Measurements from ENCODE around the gene BMERB1. TPM values are rescaled to one million over a fixed set of nuclear protein-coding genes. Genes with fewer than 3 reads are reported as not detected.

Gene BMERB1
- total and polyA plus RNA-seq, 9 of the 15 experiments (the other 6 are each of a cell fraction or from before 2014, with no cell fraction given), result 0.29 to 2.9 (median 0.94) TPM

DNA sequence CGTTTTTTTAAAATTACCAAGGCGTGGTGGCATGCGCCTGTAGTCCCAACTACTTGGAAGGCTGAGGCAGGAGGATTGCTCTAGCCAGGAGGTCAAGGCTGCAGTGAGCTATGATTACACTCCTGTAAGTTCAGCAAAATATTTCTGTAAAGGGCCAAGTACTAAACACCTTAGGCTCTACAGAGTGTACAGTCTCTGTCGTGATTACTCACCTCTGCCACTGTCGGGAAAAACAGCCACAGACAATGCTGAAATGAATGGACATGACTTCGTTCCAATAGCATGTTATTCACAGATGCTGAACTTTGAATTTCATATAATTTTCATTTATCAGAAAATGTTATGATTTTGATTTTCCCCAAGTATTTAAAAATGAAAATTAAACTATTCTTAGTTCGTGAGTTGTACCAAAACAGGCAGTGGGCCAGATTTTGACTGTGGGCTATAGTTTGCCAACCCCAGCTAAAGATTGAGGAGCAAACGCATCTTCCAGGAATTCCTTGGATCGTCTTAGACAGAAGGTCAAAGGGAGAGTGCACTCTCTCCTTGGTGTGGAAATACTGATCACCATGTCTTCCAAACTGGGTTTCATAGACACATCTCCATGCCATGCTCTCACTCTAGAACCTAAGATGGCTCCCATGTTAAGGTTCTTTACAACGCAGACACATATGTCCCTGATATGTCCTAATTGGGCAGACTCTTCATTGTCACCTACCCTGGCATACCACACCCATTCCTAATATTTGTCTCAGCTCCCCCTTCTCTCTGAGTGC lies 119.1 kb downstream of the BMERB1 start:
- no peak overlapping the region for H3K9ac ChIP-seq (ENCODE audit: insufficient read depth in 1 of 2, low read depth in 2 of 2, low read length in 2 of 2)
- BruUV-seq (replicated peaks), result no TSS peak
- no peaks in the 10 kb centered on the region for H3K9me1 ChIP-seq (ENCODE audit: control insufficient read depth, insufficient read depth, low read length)
- intact Hi-C loops (cut with micrococcal nuclease) (no loop called here), in situ Hi-C loops (cut with MboI) (no loop called here)
- H3K27ac ChIP-seq (ENCODE audit: extremely low read depth, low read depth, low read length), result no peak overlapping the region
- WGBS (ENCODE audit: insufficient coverage, low coverage, missing lambda C conversion rate), result 57% methylated on average over 10 of the region's 10 CpGs
- no peak overlapping the region for H3K4me3 ChIP-seq
- no peak overlapping the region for H2AFZ ChIP-seq (ENCODE audit: low read depth, low read length)
- H3K4me1 ChIP-seq (replicated peaks in 1 of 2; ENCODE audit: control insufficient read depth in 2 of 2, insufficient read depth in 2 of 2, low read length in 2 of 2), result peaks cover 0 to 8% of the 10 kb centered on the region in 2 experiments; a peak in 4 of 5 replicates
- CTCF ChIA-PET (ENCODE audit: low intra/inter-chr PET ratio), result no interaction called here
- H4K20me1 ChIP-seq (replicated peaks; ENCODE audit: control insufficient read depth, insufficient read depth, low read length), result no peaks in the 10 kb centered on the region
- H3K27me3 ChIP-seq (ENCODE audit: control insufficient read depth in 2 of 2, insufficient read depth in 2 of 2, low read length in 2 of 2), result no peaks in the 10 kb centered on the region
- no peaks in the 10 kb centered on the region for H3K36me3 ChIP-seq (ENCODE audit: control insufficient read depth, insufficient read depth, low read length)
- no peak overlapping the region for H3K4me2 ChIP-seq (ENCODE audit: insufficient read depth, low read length)
- FAIRE-seq (no peak), ATAC-seq (no peak), DNase-seq (ENCODE audit: extremely low read depth in 1 of 4, low spot score in 3 of 4) (no peak)
- H3K79me2 ChIP-seq (ENCODE audit: control insufficient read depth, insufficient read depth, low read length), result no peaks in the 10 kb centered on the region
- H3K9me3 ChIP-seq (replicated peaks; ENCODE audit: control insufficient read depth, insufficient read depth, low read depth, low read length), result no peaks in the 10 kb centered on the region
- POLR2A ChIA-PET, result interaction anchor here (1.2 to 1.9 kb wide), 3 partner anchors 10 to 23 kb away, joined by 4 to 6 read pairs (median 6); no protein-coding TSS in a partner anchor
- TF ChIP-seq SLC30A9 (CRISPR knock-in tag; IDR thresholded peaks at IDR 0.05) (no peak), HDAC6 (IDR thresholded peaks at IDR 0.05; ENCODE audit: low read depth, low read length) (no peak), NR2F6 (CRISPR knock-in tag; IDR thresholded peaks at IDR 0.05) (no peak), ZNF124 (CRISPR knock-in tag; IDR thresholded peaks at IDR 0.05) (no peak), ZNF586 (CRISPR knock-in tag; conservative IDR thresholded peaks at IDR 0.05) (no peak), DPF2 (IDR thresholded peaks at IDR 0.05) (no peak), HLTF (IDR thresholded peaks at IDR 0.05) (no peak), SRF (CRISPR knock-in tag; IDR thresholded peaks at IDR 0.05) (no peak), BCOR (IDR thresholded peaks at IDR 0.05) (peak; percentile 91), RBM15 (IDR thresholded peaks at IDR 0.05; ENCODE audit: insufficient read depth, low read length) (no peak), SMAD1 (IDR thresholded peaks at IDR 0.05; ENCODE audit: low read depth, low read length, partially characterized antibody) (no peak), TAL1 (IDR thresholded peaks at IDR 0.05) (no peak), ARHGAP35 (IDR thresholded peaks at IDR 0.05; ENCODE audit: partially characterized antibody) (no peak), GTF2A2 (tag; IDR thresholded peaks at IDR 0.05) (no peak), TRIM24 (IDR thresholded peaks at IDR 0.05) (no peak), MYC (IDR thresholded peaks at IDR 0.05; ENCODE audit: low read depth, low read length) (no peak), MYC (CRISPR knock-in tag; IDR thresholded peaks at IDR 0.05; ENCODE audit: borderline replicate concordance, low read depth) (no peak), BACH1 (tag; IDR thresholded peaks at IDR 0.05) (no peak), HNRNPK (IDR thresholded peaks at IDR 0.05; ENCODE audit: low read depth, low read length, poor library complexity, severe bottlenecking) (no peak), POLR2A (conservative IDR thresholded peaks at IDR 0.05) (no peak), IFI16 (CRISPR knock-in tag; IDR thresholded peaks at IDR 0.05) (no peak), KAT7 (CRISPR knock-in tag; IDR thresholded peaks at IDR 0.05; ENCODE audit: borderline replicate concordance) (no peak), ZNF75A (CRISPR knock-in tag; IDR thresholded peaks at IDR 0.05) (no peak)
- TF ChIP-seq, protein P1, sequence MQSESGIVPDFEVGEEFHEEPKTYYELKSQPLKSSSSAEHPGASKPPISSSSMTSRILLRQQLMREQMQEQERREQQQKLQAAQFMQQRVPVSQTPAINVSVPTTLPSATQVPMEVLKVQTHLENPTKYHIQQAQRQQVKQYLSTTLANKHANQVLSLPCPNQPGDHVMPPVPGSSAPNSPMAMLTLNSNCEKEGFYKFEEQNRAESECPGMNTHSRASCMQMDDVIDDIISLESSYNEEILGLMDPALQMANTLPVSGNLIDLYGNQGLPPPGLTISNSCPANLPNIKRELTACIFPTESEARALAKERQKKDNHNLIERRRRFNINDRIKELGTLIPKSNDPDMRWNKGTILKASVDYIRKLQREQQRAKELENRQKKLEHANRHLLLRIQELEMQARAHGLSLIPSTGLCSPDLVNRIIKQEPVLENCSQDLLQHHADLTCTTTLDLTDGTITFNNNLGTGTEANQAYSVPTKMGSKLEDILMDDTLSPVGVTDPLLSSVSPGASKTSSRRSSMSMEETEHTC (IDR thresholded peaks at IDR 0.05), result no peak
- TF ChIP-seq, protein P2, sequence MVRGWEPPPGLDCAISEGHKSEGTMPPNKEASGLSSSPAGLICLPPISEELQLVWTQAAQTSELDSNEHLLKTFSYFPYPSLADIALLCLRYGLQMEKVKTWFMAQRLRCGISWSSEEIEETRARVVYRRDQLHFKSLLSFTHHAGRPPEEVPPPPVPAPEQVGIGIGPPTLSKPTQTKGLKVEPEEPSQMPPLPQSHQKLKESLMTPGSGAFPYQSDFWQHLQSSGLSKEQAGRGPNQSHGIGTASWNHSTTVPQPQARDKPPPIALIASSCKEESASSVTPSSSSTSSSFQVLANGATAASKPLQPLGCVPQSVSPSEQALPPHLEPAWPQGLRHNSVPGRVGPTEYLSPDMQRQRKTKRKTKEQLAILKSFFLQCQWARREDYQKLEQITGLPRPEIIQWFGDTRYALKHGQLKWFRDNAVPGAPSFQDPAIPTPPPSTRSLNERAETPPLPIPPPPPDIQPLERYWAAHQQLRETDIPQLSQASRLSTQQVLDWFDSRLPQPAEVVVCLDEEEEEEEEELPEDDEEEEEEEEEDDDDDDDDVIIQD (CRISPR knock-in tag; IDR thresholded peaks at IDR 0.05), result no peak

Data from K562 (cell line).